NT2/D1 (cell line): ENCODE data around the gene GAS2L1.

Experiments used
- SUZ12 ChIP-seq: IDR thresholded peaks from 2 replicates; pipeline ENCODE4 v1.6.1; 2011; ENCODE audit not compliant: insufficient read length, insufficient read depth; ENCODE audit errors: extremely low read depth
- YY1 ChIP-seq: IDR thresholded peaks from 2 replicates; pipeline ENCODE4 v1.6.1; 2011; ENCODE audit not compliant: insufficient read length, insufficient read depth
- ZNF274 ChIP-seq: IDR thresholded peaks from 2 replicates; pipeline ENCODE4 v1.6.1; 2011; ENCODE audit warnings: mild to moderate bottlenecking, low read depth, low read length

- TF ChIP-seq YY1 (no peak), ZNF274 (no peak), SUZ12 (no peak)
These were observed 12.6 kb downstream of the GAS2L1 start for GRCh38 chr22:29319072-29319471.
